Loucy (cell line): ENCODE measurements around the gene FRG1.
"Not testable (repeated sequence)": the region's sequence is repeated elsewhere in the genome, so short reads cannot be mapped to it uniquely, and the experiment has no call there.

Source experiments
- H2AFZ ChIP-seq: fragments of 200-600 bp; sonication (generic); 2 replicates; pipeline ENCODE4 v1.6.0; 2016; ENCODE audit warnings: antibody characterized with exemption, mild to moderate bottlenecking, low read length, moderate library complexity
- H3F3A ChIP-seq: fragments of 200-600 bp; 2 replicates; pipeline ENCODE4 v1.6.0; 2016; ENCODE audit warnings: antibody characterized with exemption, low read depth, mild to moderate bottlenecking
- H3K27me3 ChIP-seq: fragments of 200-600 bp; sonication (generic); 2 replicates; pipeline ENCODE4 v1.6.1; 2014; ENCODE audit warnings: low read length, mild to moderate bottlenecking; ENCODE audit not compliant: insufficient read depth, poor library complexity, severe bottlenecking
- H3K36me3 ChIP-seq: fragments of 200-600 bp; sonication (generic); 2 replicates; pipeline ENCODE4 v1.6.1; 2016; ENCODE audit warnings: low read length; ENCODE audit not compliant: insufficient read depth
- H3K4me1 ChIP-seq: fragments of 200-600 bp; sonication (generic); 2 replicates; pipeline ENCODE4 v1.5.1; 2014; ENCODE audit warnings: low read length, mild to moderate bottlenecking; ENCODE audit not compliant: insufficient read depth, poor library complexity, severe bottlenecking
- H3K4me2 ChIP-seq: fragments of 200-600 bp; sonication (generic); 2 replicates; pipeline ENCODE4 v1.6.0; 2014; ENCODE audit warnings: antibody characterized with exemption, low read length, low read depth, mild to moderate bottlenecking; ENCODE audit not compliant: poor library complexity, severe bottlenecking
- H3K4me3 ChIP-seq: fragments of 200-600 bp; sonication (generic); 2 replicates; pipeline ENCODE4 v1.5.1; 2014; ENCODE audit warnings: low read length, mild to moderate bottlenecking, mixed read lengths; ENCODE audit not compliant: poor library complexity, severe bottlenecking
- H3K79me2 ChIP-seq: fragments of 200-600 bp; sonication (generic); 2 replicates; pipeline ENCODE4 v1.6.1; 2014; ENCODE audit warnings: low read length; ENCODE audit not compliant: insufficient read depth
- H3K9ac ChIP-seq: fragments of 200-600 bp; sonication (generic); 2 replicates; pipeline ENCODE4 v1.6.0; 2014; ENCODE audit warnings: mild to moderate bottlenecking, low read depth, low read length, moderate library complexity; ENCODE audit not compliant: poor library complexity, severe bottlenecking
- H3K9me2 ChIP-seq: fragments of 200-600 bp; sonication (generic); replicated peaks from 2 replicates; pipeline ENCODE4 v1.6.1; 2016; ENCODE audit warnings: low read depth, low read length, mixed read lengths
- H3K9me3 ChIP-seq: fragments of 200-600 bp; sonication (generic); 2 replicates; pipeline ENCODE4 v1.6.1; 2014; ENCODE audit warnings: mild to moderate bottlenecking, antibody characterized with exemption, low read length, low read depth; ENCODE audit not compliant: insufficient read depth
- H4K20me1 ChIP-seq: fragments of 200-600 bp; sonication (generic); 2 replicates; pipeline ENCODE4 v1.6.0; 2014; ENCODE audit warnings: antibody characterized with exemption, low read length, mild to moderate bottlenecking; ENCODE audit not compliant: insufficient read depth, poor library complexity, severe bottlenecking
- CTCF ChIP-seq: fragments of 200-600 bp; sonication (generic); conservative IDR thresholded peaks from 2 replicates; pipeline ENCODE4 v1.5.1; 2014; ENCODE audit warnings: mild to moderate bottlenecking, antibody characterized with exemption, low read length
- EZH2phosphoT487 ChIP-seq: fragments of 200-600 bp; IDR thresholded peaks from 2 replicates; pipeline ENCODE4 v1.6.1; 2018; ENCODE audit warnings: antibody characterized with exemption, mild to moderate bottlenecking, moderate library complexity, borderline replicate concordance

FRG1 gene

GRCh38 chr4:189904420-189905027 is 36.1 kb upstream of the FRG1 start:
- not testable (repeated sequence) for H3K4me3 ChIP-seq, H3K9me2 ChIP-seq, H3K27me3 ChIP-seq, H3K36me3 ChIP-seq, H3K79me2 ChIP-seq, H3F3A ChIP-seq, H4K20me1 ChIP-seq, H3K9ac ChIP-seq, H3K4me1 ChIP-seq, H3K9me3 ChIP-seq, H3K4me2 ChIP-seq, H2AFZ ChIP-seq
- peak; percentile 72 for TF ChIP-seq CTCF

DNA sequence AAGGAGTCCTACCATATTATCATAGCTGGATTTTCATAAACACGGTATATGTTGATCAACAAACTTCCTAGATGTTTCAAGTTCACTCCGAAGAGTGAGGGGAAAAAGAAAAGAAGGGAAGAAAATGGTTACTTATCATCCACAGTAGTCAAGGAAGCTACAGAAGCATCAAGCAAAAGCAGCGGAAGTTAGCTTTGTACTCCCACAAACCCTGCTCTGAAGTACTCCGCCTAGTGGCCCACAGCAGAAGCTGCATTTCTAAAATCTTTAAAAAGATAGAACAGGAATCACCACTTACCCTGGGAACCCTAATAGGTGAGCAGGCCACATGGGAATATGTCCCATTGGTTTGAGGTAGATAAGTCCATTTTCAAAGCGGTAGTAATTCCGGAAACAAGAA is 28.5 kb upstream of the FRG1 start:
- peak overlapping the region; percentile 73; the same call in 1 of the 2 replicates for H2AFZ ChIP-seq
- H3F3A ChIP-seq: no peaks in the 10 kb centered on the region
- H3K4me2 ChIP-seq: no peak overlapping the region
- TF ChIP-seq EZH2phosphoT487: no peak
- peak; percentile 76 for TF ChIP-seq CTCF
- H4K20me1 ChIP-seq: no peaks in the 10 kb centered on the region
- no peaks in the 10 kb centered on the region for H3K27me3 ChIP-seq
- no peak overlapping the region for H3K4me3 ChIP-seq
- no peaks in the 10 kb centered on the region; the same call in 1 of the 2 replicates for H3K9me3 ChIP-seq
- H3K9ac ChIP-seq: no peak overlapping the region
- no peaks in the 10 kb centered on the region for H3K36me3 ChIP-seq
- H3K79me2 ChIP-seq: no peaks in the 10 kb centered on the region
- no peaks in the 10 kb centered on the region for H3K4me1 ChIP-seq
- H3K9me2 ChIP-seq: no peaks in the 10 kb centered on the region

DNA sequence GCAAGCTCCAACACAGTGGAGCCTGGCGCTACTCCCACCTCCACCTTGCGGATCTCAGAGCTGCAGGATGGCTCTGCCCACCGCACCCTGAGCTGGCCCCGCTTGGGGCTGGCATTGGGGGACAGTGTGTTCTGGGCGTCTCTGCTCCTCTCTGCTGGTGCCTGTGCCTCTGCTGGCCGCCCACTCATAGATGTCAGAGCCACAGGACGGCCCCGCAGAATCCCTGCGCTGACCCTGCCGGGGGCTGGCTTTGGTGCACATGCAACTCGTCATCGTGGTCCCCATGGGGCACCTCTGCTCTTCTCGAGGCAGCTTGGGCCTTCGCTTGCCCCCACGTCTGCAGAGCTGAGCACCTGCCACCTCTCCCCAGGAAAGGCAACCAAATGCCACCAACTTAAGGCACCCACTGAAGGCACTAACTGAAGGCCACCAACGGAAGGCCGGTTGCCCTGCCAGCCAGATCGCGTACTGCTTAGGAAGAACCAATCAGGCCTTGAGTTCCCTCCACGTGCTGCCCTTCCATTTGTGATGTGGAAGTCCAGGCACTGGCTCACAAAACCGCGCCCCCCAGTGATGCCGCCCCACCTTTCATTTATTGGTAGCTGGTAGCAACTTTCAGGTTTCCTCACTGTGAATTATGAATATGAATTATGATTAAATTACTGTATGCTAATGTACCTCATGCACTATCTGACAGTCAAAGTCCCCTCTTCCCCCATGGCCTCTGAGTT is 23.3 kb upstream of the FRG1 start:
- Histone ChIP-seq H3K9me2 (no peaks in the 10 kb centered on the region), H3K79me2 (no peaks in the 10 kb centered on the region)
- no peak for TF ChIP-seq CTCF
- TF ChIP-seq EZH2phosphoT487: no peak

More for the DNA sequence above, 23.3 kb upstream of the FRG1 start:
- Histone ChIP-seq H3K4me3 (no peak overlapping the region), H3K36me3 (no peaks in the 10 kb centered on the region), H3K9ac (no peak overlapping the region), H4K20me1 (no peaks in the 10 kb centered on the region), H3K4me2 (no peak overlapping the region), H3K9me3 (peaks cover 12% of the 10 kb centered on the region; the same call in 1 of the 2 replicates), H3K27me3 (no peaks in the 10 kb centered on the region), H2AFZ (no peak overlapping the region), H3K4me1 (no peaks in the 10 kb centered on the region), H3F3A (no peaks in the 10 kb centered on the region)
